SU-DHL-6 (cell line): ENCODE measurements around the gene HCN4.

Experiments used
- CTCF ChIP-seq: fragments of 200-600 bp; sonication (generic); IDR thresholded peaks from one replicate; pipeline ENCODE4 v1.5.1; 2017; ENCODE audit warnings: antibody characterized with exemption, mild to moderate bottlenecking, low read length, moderate library complexity; ENCODE audit not compliant: insufficient read depth, poor library complexity, severe bottlenecking
- EZH2phosphoT487 ChIP-seq: fragments of 200-600 bp; sonication (generic), shearing (Covaris generic); conservative IDR thresholded peaks from 2 replicates; pipeline ENCODE4 v1.6.1; 2018; ENCODE audit warnings: mild to moderate bottlenecking, antibody characterized with exemption, low read length, moderate library complexity, mixed read lengths

GRCh38 chr15:73345658-73346057, 23.1 kb downstream of the HCN4 start:
- TF ChIP-seq CTCF (no peak), EZH2phosphoT487 (no peak)
